GM21423 (cell line): ENCODE results near the gene UBXN6.

Experiments
- ATAC-seq: cut with Tn5 transposase; IDR thresholded peaks from one replicate; pipeline ENCODE4 v1.9.1; 2021; ENCODE audit warnings: mild to moderate bottlenecking, moderate library complexity; ENCODE audit not compliant: unreplicated experiment

The UBXN6 gene

GRCh38 chr19:4443188-4443587 is 14.4 kb downstream of the UBXN6 start:
- no peak for ATAC-seq

GRCh38 chr19:4442819-4443146 is 14.8 kb downstream of the UBXN6 start:
- no peak for ATAC-seq

GRCh38 chr19:4441994-4442818 is 15.4 kb downstream of the UBXN6 start:
- ATAC-seq, result no peak

GRCh38 chr19:4439243-4439642 is 18.4 kb downstream of the UBXN6 start:
- ATAC-seq, result no peak

GRCh38 chr19:4437103-4437502 is 20.5 kb downstream of the UBXN6 start:
- ATAC-seq, result no peak

GRCh38 chr19:4436231-4436630 is 21.4 kb downstream of the UBXN6 start:
- no peak for ATAC-seq

- ATAC-seq, result no peak
Measured at GRCh38 chr19:4434391-4434790, 23.2 kb downstream of the UBXN6 start.

- no peak for ATAC-seq
Measured at GRCh38 chr19:4432918-4433506, 24.6 kb downstream of the UBXN6 start.

- no peak for ATAC-seq
Measured at GRCh38 chr19:4431808-4432674, 25.6 kb downstream of the UBXN6 start.

GRCh38 chr19:4431296-4431695 is 26.3 kb downstream of the UBXN6 start:
- no peak for ATAC-seq

- no peak for ATAC-seq
Measured at GRCh38 chr19:4430760-4431159, 26.8 kb downstream of the UBXN6 start.

- no peak for ATAC-seq
Measured at GRCh38 chr19:4429771-4430171, 27.8 kb downstream of the UBXN6 start.

GRCh38 chr19:4429256-4429655 is 28.3 kb downstream of the UBXN6 start:
- ATAC-seq, result no peak

GRCh38 chr19:4428326-4428975 is 29.1 kb downstream of the UBXN6 start:
- ATAC-seq, result no peak

GRCh38 chr19:4425537-4425936 is 32.1 kb downstream of the UBXN6 start:
- ATAC-seq, result no peak

- ATAC-seq, result no peak
Measured at GRCh38 chr19:4423416-4424126, 34.0 kb downstream of the UBXN6 start.

- ATAC-seq, result no peak
Measured at GRCh38 chr19:4416268-4416667, 41.3 kb downstream of the UBXN6 start.

GRCh38 chr19:4415352-4415751 is 42.2 kb downstream of the UBXN6 start:
- ATAC-seq, result no peak

- no peak for ATAC-seq
Measured at GRCh38 chr19:4414800-4415321, 42.7 kb downstream of the UBXN6 start.

GRCh38 chr19:4414144-4414799 is 43.3 kb downstream of the UBXN6 start:
- no peak for ATAC-seq
